Fibroblast of peridontal ligament (primary cell): Measurements from ENCODE around the gene OR4Q3.
"Not testable (repeated sequence)": the region's sequence is repeated elsewhere in the genome, so short reads cannot be mapped to it uniquely, and the experiment has no call there.

ENCODE experiments used
- DNase-seq: peaks from one replicate; pipeline ENCODE4 v3.0.0-alpha.2; 2010; ENCODE audit errors: extremely low read depth

OR4Q3 gene

GRCh38 chr14:19743256-19743655 lies at the start of gene OR4Q3:
TSS of gene OR4Q3 (plus strand) at chr14:19743571.
- DNase-seq, result no peak

- no peak for DNase-seq
These were observed 14.0 kb upstream of the OR4Q3 start for GRCh38 chr14:19729359-19729758.

DNA sequence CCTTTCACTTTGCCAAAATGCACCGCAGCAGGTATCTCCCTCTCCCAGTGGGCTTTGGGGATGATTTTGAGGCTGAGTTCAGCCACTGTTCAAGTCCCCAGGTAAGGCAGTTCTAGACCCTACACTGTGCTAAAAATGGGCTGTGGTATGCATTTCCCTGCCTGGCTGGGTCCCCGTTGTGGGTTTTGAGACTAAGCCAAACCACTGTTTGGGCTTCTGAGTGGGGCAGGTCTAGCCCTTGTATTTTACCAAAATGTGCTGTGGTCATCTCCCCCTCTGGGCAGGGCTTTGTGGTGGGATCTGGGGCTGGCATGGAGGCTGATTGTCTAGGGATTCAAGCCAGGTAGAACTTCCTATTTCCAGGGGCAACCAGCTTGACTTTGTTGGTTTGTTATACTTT lies 13.6 kb upstream of the OR4Q3 start:
- DNase-seq, result no peak

DNA sequence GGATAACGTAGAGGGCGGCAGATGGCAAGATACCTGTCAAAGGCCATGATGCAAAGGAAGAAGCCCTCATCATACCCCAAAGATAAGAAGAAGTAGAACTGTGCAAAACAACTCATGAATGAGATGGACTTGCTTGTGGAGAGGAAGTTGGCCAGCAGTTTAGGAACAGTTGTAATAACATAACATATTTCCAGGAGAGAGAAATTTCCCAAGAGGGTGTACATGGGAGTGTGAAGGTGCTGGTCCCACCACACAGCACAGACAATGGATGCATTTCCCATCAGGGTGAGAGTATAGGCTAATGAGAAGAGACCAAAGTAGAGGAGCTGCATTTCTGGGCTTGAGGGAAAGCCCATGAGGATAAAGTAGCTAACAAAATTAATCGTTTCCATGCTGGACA lies 9.5 kb upstream of the OR4Q3 start:
- DNase-seq, result not testable (repeated sequence)

DNA sequence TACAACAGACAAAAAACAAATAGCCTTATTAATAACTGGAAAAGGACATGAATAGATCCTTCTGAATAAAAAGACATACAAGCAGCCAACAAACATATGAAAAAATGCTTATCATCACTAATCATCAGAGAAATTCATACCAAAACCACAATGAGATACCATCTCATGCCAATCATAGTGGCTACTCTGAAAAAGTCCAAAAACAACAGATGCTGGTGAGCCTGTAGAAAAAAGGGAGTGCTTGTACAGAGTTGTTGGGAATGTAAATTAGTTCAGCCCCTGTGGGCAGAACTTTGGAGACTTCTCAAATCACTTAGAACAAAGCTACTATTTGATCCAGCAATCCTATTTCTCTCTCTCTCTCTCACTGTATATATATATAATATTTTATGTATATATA lies 8.9 kb downstream of the OR4Q3 start:
- not testable (repeated sequence) for DNase-seq

GRCh38 chr14:19754172-19754571 lies 10.8 kb downstream of the OR4Q3 start:
- peak; percentile 1 for DNase-seq

DNA sequence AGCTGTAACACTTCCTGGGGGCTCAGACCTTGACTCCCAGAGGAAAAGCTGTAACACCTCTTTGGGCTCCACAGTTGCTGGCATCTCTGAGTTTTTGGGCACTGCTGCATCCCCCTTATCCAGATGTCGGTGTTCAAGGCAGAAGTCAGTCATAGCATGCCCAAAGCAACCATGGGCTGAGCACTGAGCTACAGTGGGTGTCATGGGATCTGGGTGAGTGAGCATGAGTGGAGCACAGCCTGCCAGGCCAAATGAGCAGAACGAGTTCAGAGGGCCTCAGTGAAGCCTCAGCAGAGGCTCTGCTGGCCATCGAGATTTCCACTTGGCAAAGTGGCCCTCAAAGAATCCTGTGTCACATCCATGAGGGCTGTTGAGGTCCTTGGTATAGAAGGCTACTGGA lies 28.1 kb downstream of the OR4Q3 start:
- DNase-seq, result not testable (repeated sequence)

- DNase-seq, result no peak
These were observed 28.6 kb downstream of the OR4Q3 start for GRCh38 chr14:19771895-19772430.

DNA sequence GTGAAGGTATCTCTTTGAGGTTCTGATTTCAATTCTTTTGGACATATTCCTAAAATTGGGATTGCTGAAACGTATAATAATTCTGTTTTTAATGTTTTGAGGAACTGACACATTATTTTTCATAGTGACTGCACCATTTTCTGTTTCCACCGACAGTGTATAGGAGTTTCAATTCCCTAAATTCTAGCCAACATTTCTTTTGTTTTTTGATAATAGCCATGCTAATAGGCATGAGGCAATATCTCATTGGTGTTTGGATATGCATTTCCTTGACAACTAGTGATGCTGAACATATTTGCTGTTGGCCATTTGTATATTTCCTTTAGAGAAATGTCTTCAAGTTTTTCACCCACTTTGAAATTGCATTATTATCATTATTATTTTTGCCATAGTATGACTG lies 29.1 kb downstream of the OR4Q3 start:
- not testable (repeated sequence) for DNase-seq

GRCh38 chr14:19773204-19773603 lies 29.8 kb downstream of the OR4Q3 start, which contains the start of gene OR4M1:
TSS of gene OR4M1 (plus strand) at chr14:19773504. CDS start at chr14:19780323, 6,819 bp downstream.
- DNase-seq, result not testable (repeated sequence)

GRCh38 chr14:19775587-19775986 lies 32.2 kb downstream of the OR4Q3 start:
- no peak for DNase-seq

DNA sequence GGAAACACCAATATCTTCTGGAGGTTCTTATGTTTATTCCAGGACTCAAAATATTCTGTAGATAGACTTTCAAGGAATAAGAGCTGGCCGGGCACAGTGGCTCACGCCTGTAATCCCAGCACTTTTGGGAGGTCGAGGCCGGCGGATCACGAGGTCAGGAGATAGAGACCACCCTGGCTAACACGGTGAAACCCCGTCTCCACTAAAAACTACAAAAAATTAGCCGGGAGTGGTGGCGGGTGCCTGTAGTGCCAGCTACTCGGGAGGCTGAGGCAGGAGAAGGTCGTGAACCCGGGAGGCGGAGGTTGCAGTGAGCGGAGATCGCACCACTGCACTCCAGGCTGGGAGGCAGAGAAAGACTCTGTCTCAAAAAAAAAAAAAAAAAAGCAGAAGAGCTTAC lies 42.5 kb downstream of the OR4Q3 start:
- DNase-seq, result not testable (repeated sequence)

DNA sequence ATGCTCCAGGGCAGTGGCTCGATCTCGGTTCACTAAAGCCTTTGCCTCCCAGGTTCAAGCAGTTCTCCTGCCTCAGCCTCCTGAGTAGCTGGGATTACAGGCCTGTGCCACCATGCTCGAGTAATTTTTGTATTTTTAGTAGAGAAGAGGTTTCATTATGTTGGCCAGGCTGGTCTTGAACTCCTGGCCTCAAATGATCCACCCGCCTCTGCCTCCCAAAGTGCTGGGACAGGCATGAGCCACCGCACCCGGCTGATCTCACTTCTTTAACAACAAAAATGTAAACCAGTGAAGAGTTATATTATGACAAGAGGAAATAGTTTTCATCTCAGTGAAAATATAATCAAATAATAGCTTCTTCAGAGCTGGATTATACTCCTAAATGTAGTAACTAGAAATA lies 43.9 kb downstream of the OR4Q3 start:
- DNase-seq, result not testable (repeated sequence)

GRCh38 chr14:19788150-19788549 lies 44.8 kb downstream of the OR4Q3 start:
- not testable (repeated sequence) for DNase-seq

- DNase-seq, result not testable (repeated sequence)
These were observed 53.2 kb downstream of the OR4Q3 start for GRCh38 chr14:19796520-19797108.
